HL-60 (cell line): ENCODE results near the gene TSNAXIP1.
A peak's percentile ranks its signal among the peaks of the same experiment; 100 is the strongest.

Experiments
- DNase-seq, 2 experiments: peaks; one replicate each; pipeline ENCODE4 v3.0.0-alpha.2; 2010 to 2020; ENCODE audit warnings: low read depth in 1 of 2, low spot score in 1 of 2
- H3K27ac ChIP-seq: fragments of 250-450 bp; sonication (Bioruptor Pico); replicated peaks from 2 replicates; pipeline ENCODE4 v1.5.1; 2020; ENCODE audit warnings: mild to moderate bottlenecking, moderate library complexity
- H3K27me3 ChIP-seq: fragments of 250-450 bp; sonication (Bioruptor Pico); 2 replicates; pipeline ENCODE4 v1.5.1; 2021; ENCODE audit warnings: mild to moderate bottlenecking, moderate library complexity; ENCODE audit not compliant: insufficient read depth, poor library complexity, severe bottlenecking
- H3K4me3 ChIP-seq: replicated peaks from 2 replicates; pipeline ENCODE4 v1.5.1; 2011; ENCODE audit warnings: mild to moderate bottlenecking, control low read depth, low read length; ENCODE audit not compliant: insufficient read depth
- GABPA ChIP-seq: IDR thresholded peaks from 2 replicates; pipeline ENCODE4 v1.6.1; 2012; ENCODE audit warnings: low read depth
- POLR2AphosphoS5 ChIP-seq: IDR thresholded peaks from 2 replicates; pipeline ENCODE4 v1.6.1; 2012; ENCODE audit warnings: low read depth
- SPI1 ChIP-seq: IDR thresholded peaks from 2 replicates; pipeline ENCODE4 v1.6.1; 2012; ENCODE audit warnings: low read depth, mild to moderate bottlenecking, borderline replicate concordance
- TF ChIP-seq, protein P1 (sequence below): IDR thresholded peaks from 2 replicates; pipeline ENCODE4 v1.6.1; 2012; ENCODE audit warnings: low read depth; ENCODE audit not compliant: insufficient replicate concordance
- TF ChIP-seq, protein P2 (sequence below): IDR thresholded peaks from one replicate; pipeline ENCODE4 v1.5.1; 2011; ENCODE audit warnings: low read length, control low read depth, inconsistent platforms; ENCODE audit not compliant: insufficient read depth

TSNAXIP1 gene

DNA sequence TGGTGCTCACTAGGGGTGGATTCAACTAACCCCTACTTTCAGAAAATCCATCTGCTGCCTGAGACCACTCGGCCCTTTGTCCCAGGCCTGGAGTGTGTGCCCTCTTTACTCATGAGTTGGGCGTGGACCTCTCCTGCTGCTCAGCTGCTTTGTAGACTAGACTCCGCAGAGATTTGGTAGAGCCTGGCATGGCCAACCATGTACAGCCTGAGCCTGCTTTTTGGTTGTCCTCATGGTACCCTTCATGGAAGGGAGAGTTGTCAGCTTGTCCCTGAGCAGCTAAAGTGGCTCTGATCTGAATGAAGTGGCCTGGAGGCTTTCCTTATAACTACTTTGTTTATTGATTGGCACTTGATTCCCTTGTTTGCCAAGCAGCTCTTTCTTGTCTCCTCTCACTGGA lies 67.7 kb downstream of the TSNAXIP1 start:
- Histone ChIP-seq H3K27me3 (no peaks in the 10 kb centered on the region), H3K27ac (no peak overlapping the region), H3K4me3 (peak overlapping the region; percentile 92)
- DNase-seq = no peak
- TF ChIP-seq, protein P1, sequence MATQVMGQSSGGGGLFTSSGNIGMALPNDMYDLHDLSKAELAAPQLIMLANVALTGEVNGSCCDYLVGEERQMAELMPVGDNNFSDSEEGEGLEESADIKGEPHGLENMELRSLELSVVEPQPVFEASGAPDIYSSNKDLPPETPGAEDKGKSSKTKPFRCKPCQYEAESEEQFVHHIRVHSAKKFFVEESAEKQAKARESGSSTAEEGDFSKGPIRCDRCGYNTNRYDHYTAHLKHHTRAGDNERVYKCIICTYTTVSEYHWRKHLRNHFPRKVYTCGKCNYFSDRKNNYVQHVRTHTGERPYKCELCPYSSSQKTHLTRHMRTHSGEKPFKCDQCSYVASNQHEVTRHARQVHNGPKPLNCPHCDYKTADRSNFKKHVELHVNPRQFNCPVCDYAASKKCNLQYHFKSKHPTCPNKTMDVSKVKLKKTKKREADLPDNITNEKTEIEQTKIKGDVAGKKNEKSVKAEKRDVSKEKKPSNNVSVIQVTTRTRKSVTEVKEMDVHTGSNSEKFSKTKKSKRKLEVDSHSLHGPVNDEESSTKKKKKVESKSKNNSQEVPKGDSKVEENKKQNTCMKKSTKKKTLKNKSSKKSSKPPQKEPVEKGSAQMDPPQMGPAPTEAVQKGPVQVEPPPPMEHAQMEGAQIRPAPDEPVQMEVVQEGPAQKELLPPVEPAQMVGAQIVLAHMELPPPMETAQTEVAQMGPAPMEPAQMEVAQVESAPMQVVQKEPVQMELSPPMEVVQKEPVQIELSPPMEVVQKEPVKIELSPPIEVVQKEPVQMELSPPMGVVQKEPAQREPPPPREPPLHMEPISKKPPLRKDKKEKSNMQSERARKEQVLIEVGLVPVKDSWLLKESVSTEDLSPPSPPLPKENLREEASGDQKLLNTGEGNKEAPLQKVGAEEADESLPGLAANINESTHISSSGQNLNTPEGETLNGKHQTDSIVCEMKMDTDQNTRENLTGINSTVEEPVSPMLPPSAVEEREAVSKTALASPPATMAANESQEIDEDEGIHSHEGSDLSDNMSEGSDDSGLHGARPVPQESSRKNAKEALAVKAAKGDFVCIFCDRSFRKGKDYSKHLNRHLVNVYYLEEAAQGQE = no peak
- TF ChIP-seq GABPA = no peak
- TF ChIP-seq SPI1 = no peak
- TF ChIP-seq, protein P2, sequence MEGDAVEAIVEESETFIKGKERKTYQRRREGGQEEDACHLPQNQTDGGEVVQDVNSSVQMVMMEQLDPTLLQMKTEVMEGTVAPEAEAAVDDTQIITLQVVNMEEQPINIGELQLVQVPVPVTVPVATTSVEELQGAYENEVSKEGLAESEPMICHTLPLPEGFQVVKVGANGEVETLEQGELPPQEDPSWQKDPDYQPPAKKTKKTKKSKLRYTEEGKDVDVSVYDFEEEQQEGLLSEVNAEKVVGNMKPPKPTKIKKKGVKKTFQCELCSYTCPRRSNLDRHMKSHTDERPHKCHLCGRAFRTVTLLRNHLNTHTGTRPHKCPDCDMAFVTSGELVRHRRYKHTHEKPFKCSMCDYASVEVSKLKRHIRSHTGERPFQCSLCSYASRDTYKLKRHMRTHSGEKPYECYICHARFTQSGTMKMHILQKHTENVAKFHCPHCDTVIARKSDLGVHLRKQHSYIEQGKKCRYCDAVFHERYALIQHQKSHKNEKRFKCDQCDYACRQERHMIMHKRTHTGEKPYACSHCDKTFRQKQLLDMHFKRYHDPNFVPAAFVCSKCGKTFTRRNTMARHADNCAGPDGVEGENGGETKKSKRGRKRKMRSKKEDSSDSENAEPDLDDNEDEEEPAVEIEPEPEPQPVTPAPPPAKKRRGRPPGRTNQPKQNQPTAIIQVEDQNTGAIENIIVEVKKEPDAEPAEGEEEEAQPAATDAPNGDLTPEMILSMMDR = no peak
- TF ChIP-seq POLR2AphosphoS5 = no peak

DNA sequence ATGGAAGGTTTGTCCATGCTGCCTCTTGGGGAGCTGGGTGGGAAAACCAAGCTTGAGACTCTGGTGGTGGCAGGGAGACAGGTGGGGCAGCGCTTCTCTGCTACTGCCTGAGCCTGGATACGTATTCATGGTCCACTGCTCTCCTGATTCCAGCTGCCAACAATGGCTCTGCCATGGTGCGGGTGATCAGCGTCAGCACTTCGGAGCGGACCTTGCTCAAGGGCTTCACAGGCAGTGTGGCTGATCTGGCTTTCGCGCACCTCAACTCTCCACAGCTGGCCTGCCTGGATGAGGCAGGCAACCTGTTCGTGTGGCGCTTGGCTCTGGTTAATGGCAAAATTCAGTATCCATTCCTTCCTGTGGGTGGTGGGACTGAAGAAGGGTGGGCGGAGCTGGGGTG lies 70.4 kb downstream of the TSNAXIP1 start:
- DNase-seq = no peak
- Histone ChIP-seq H3K4me3 (no peak overlapping the region), H3K27me3 (no peaks in the 10 kb centered on the region), H3K27ac (no peak overlapping the region)
- TF ChIP-seq, protein P2 = no peak
- TF ChIP-seq GABPA = no peak
- TF ChIP-seq, protein P1 = no peak
